DOHH2 (cell line): ENCODE data around the gene CLECL1.

Experiments used
- EZH2phosphoT487 ChIP-seq: fragments of 200-600 bp; sonication (generic); IDR thresholded peaks from 2 replicates; pipeline ENCODE4 v1.6.1; 2017; ENCODE audit warnings: borderline replicate concordance, mild to moderate bottlenecking, antibody characterized with exemption, low read length, moderate library complexity, mixed read lengths
- TF ChIP-seq, protein P1 (sequence below): fragments of 200-600 bp; sonication (generic); IDR thresholded peaks from one replicate; pipeline ENCODE4 v1.5.1; 2014; ENCODE audit warnings: antibody characterized with exemption, mild to moderate bottlenecking, low read depth, low read length; ENCODE audit not compliant: poor library complexity, severe bottlenecking

DNA sequence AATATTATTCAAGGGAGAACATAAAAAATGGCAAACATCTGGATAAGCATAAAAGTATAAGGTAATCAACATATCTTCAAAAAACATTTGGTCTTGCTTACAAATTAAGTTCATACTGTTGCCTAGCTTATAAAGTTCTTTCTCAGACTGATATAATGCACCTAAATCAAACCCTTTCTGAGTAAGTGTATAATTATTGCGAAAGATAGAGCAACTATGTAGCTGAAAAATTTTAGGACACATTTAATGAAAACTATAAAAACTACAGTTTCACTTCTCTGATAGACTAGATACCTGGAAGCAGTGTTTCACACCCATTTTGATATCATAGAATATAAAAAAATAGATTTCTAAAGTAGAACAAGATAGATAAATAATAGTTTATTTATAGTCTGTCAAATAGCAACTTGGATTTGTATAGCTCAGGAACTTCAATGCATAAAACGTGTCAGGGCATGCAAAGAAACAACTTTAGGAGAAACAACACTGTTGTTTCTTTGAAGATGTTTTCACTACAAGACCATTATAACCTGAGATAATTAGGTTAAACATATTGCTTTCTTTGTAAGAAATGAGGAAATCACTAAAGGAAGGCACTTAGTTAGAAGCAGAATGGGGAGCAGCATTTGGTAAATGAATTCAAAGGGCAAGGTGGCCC lies 7.6 kb downstream of the CLECL1 start:
- TF ChIP-seq, protein P1, sequence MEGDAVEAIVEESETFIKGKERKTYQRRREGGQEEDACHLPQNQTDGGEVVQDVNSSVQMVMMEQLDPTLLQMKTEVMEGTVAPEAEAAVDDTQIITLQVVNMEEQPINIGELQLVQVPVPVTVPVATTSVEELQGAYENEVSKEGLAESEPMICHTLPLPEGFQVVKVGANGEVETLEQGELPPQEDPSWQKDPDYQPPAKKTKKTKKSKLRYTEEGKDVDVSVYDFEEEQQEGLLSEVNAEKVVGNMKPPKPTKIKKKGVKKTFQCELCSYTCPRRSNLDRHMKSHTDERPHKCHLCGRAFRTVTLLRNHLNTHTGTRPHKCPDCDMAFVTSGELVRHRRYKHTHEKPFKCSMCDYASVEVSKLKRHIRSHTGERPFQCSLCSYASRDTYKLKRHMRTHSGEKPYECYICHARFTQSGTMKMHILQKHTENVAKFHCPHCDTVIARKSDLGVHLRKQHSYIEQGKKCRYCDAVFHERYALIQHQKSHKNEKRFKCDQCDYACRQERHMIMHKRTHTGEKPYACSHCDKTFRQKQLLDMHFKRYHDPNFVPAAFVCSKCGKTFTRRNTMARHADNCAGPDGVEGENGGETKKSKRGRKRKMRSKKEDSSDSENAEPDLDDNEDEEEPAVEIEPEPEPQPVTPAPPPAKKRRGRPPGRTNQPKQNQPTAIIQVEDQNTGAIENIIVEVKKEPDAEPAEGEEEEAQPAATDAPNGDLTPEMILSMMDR, result no peak
- TF ChIP-seq EZH2phosphoT487, result no peak
